A673 (cell line): Measurements from ENCODE around the gene FOSL1. TPM values are rescaled to one million over a fixed set of nuclear protein-coding genes. Genes with fewer than 3 reads are reported as not detected.

Experiments used
- BruUV-seq: library from RNA; stranded (reverse); fragments of 400-500 nt; replicated peaks from 2 replicates; lab custom pipeline; 2021; lab: Mats Ljungman, UMichigan
- CTCF ChIA-PET: fragments of 300-600 bp; sonication (Branson Sonifier 250); formaldehyde crosslinking; loops from one replicate; lab custom pipeline; 2022; ENCODE audit warnings: antibody characterized with exemption; lab: Charles Lee
- POLR2A ChIA-PET: fragments of 300-600 bp; sonication (Branson Sonifier 250); formaldehyde crosslinking; loops from one replicate; lab custom pipeline; 2022; ENCODE audit warnings: antibody characterized with exemption; ENCODE audit not compliant: low non-redundant PET; lab: Charles Lee
- DNase-seq: peaks from one replicate; pipeline ENCODE4 v3.0.0-alpha.2; 2015; ENCODE audit warnings: low spot score
- H3K27ac ChIP-seq: fragments of 200-600 bp; sonication (generic); 2 replicates; pipeline ENCODE4 v1.5.1; 2016; ENCODE audit warnings: mixed run types, low read depth, mild to moderate bottlenecking, mixed read lengths, antibody characterized with exemption, low read length; ENCODE audit not compliant: poor library complexity, severe bottlenecking
- H3K27me3 ChIP-seq: fragments of 200-600 bp; sonication (generic); replicated peaks from 2 replicates; pipeline ENCODE4 v1.6.1; 2017; ENCODE audit warnings: mixed run types, low read depth, mild to moderate bottlenecking, mixed read lengths, antibody characterized with exemption, low read length; ENCODE audit not compliant: insufficient read depth, poor library complexity
- H3K36me3 ChIP-seq: fragments of 200-600 bp; sonication (generic); 2 replicates; pipeline ENCODE4 v1.6.1; 2016; ENCODE audit warnings: mixed run types, mild to moderate bottlenecking, mixed read lengths, antibody characterized with exemption, low read length; ENCODE audit not compliant: insufficient read depth, poor library complexity, severe bottlenecking
- H3K4me1 ChIP-seq: fragments of 200-600 bp; sonication (generic); 2 replicates; pipeline ENCODE4 v1.6.1; 2017; ENCODE audit warnings: mixed run types, mild to moderate bottlenecking, mixed read lengths, antibody characterized with exemption, low read length; ENCODE audit not compliant: insufficient read depth, poor library complexity, severe bottlenecking
- H3K4me3 ChIP-seq: fragments of 200-600 bp; sonication (generic); 2 replicates; pipeline ENCODE4 v1.5.1; 2016; ENCODE audit warnings: low read depth, mixed run types, mild to moderate bottlenecking, mixed read lengths, low read length; ENCODE audit not compliant: poor library complexity, severe bottlenecking
- H3K9me3 ChIP-seq: fragments of 200-600 bp; sonication (generic); 2 replicates; pipeline ENCODE4 v1.6.1; 2016; ENCODE audit warnings: mixed run types, low read depth, mild to moderate bottlenecking, mixed read lengths, antibody characterized with exemption, low read length; ENCODE audit not compliant: poor library complexity, severe bottlenecking
- CTCF ChIP-seq: fragments of 300-800, 200-600 bp; sonication (generic); conservative IDR thresholded peaks from 2 replicates; pipeline ENCODE4 v1.5.1; 2017; ENCODE audit warnings: low read depth, mild to moderate bottlenecking, antibody characterized with exemption, low read length, moderate library complexity, mixed read lengths
- EZH2 ChIP-seq: fragments of 200-600 bp; sonication (generic); IDR thresholded peaks from 2 replicates; pipeline ENCODE4 v1.6.1; 2017; ENCODE audit warnings: borderline replicate concordance, low read depth, mild to moderate bottlenecking, mixed read lengths, antibody characterized with exemption, low read length; ENCODE audit not compliant: poor library complexity, severe bottlenecking
- intact Hi-C: fragments of 100-400 bp; cut with micrococcal nuclease; formaldehyde crosslinking; loops from one replicate; pipeline ENCODE4 v1.10.0; 2022; ENCODE audit not compliant: unreplicated experiment
- total RNA-seq: library from RNA; stranded (reverse); gene quantifications from 2 replicates; pipeline ENCODE4 v1.2.3, GENCODE V29; 2021

FOSL1 gene
- total RNA-seq, 1 experiment from 2014 or later: 29.0 TPM

- intact Hi-C loops: no loop called here
- Histone ChIP-seq H3K27me3 (no peaks in the 10 kb centered on the region), H3K4me1 (peaks cover 18% of the 10 kb centered on the region), H3K9me3 (no peaks in the 10 kb centered on the region), H3K36me3 (peaks cover 62% of the 10 kb centered on the region), H3K27ac (peak overlapping the region; percentile 27), H3K4me3 (no peak overlapping the region)
- CTCF ChIA-PET: interaction anchor here (1.1 kb wide), 1 partner anchor 8 kb away, joined by 4 read pairs; the partner anchor contains the start of gene MUS81
- POLR2A ChIA-PET: no interaction called here
- no peak for DNase-seq
- no TSS peak for BruUV-seq
- TF ChIP-seq EZH2: no peak
- no peak for TF ChIP-seq CTCF
Measured at GRCh38 chr11:65867284-65868071, 32.7 kb downstream of the FOSL1 start.

GRCh38 chr11:65866509-65867283 lies 33.5 kb downstream of the FOSL1 start:
- CTCF ChIA-PET: interaction anchor here (1.1 kb wide), 1 partner anchor 22 kb away, joined by 9 read pairs; the partner anchor contains the start of gene FIBP

More at GRCh38 chr11:65866509-65867283, 33.5 kb downstream of the FOSL1 start:
- Histone ChIP-seq H3K4me3 (no peak overlapping the region), H3K9me3 (no peaks in the 10 kb centered on the region), H3K27me3 (no peaks in the 10 kb centered on the region), H3K36me3 (peaks cover 70% of the 10 kb centered on the region), H3K4me1 (peaks cover 23% of the 10 kb centered on the region), H3K27ac (peak overlapping the region; percentile 27)
- TF ChIP-seq CTCF (no peak), EZH2 (no peak)
- intact Hi-C loops: no loop called here
- no peak for DNase-seq
- POLR2A ChIA-PET: no interaction called here
- no TSS peak for BruUV-seq
